Measurements from ENCODE around the gene PMAIP1.

PMAIP1 gene

GRCh38 chr18:59916746-59917145 is 16.9 kb downstream of the PMAIP1 start:
- no peak for DNase-seq

GRCh38 chr18:59917422-59917821 is 17.6 kb downstream of the PMAIP1 start:
- DNase-seq: no peak

- peak; percentile 32 to 63 (median 57) for DNase-seq
Measured at GRCh38 chr18:59918320-59918755, 18.5 kb downstream of the PMAIP1 start.

- DNase-seq: no peak
Measured at GRCh38 chr18:59918997-59919396, 19.2 kb downstream of the PMAIP1 start.

- no peak for DNase-seq
Measured at GRCh38 chr18:59921384-59921891, 21.6 kb downstream of the PMAIP1 start.

GRCh38 chr18:59923539-59924196 is 23.9 kb downstream of the PMAIP1 start:
- DNase-seq: no peak

- DNase-seq: no peak
Measured at GRCh38 chr18:59926131-59926530, 26.3 kb downstream of the PMAIP1 start.

- no peak for DNase-seq
Measured at GRCh38 chr18:59927246-59927825, 27.5 kb downstream of the PMAIP1 start.

- DNase-seq: no peak
Measured at GRCh38 chr18:59928201-59928600, 28.4 kb downstream of the PMAIP1 start.

- DNase-seq: no peak
Measured at GRCh38 chr18:59929621-59930295, 30.0 kb downstream of the PMAIP1 start.

- DNase-seq: peak in 1 of 3 experiments; percentile 59
Measured at GRCh38 chr18:59932401-59932800, 32.6 kb downstream of the PMAIP1 start.

GRCh38 chr18:59938676-59939075 is 38.9 kb downstream of the PMAIP1 start:
- no peak for DNase-seq

- no peak for DNase-seq
Measured at GRCh38 chr18:59939127-59939526, 39.3 kb downstream of the PMAIP1 start.

GRCh38 chr18:59940068-59940467 is 40.3 kb downstream of the PMAIP1 start:
- DNase-seq: no peak

- DNase-seq: no peak
Measured at GRCh38 chr18:59941331-59941730, 41.5 kb downstream of the PMAIP1 start.

GRCh38 chr18:59942601-59943000 is 42.8 kb downstream of the PMAIP1 start:
- no peak for DNase-seq

GRCh38 chr18:59945544-59945943 is 45.7 kb downstream of the PMAIP1 start:
- DNase-seq: no peak

GRCh38 chr18:59950215-59950944 is 50.6 kb downstream of the PMAIP1 start:
- DNase-seq: peak; percentile 22 to 62 (median 61)

GRCh38 chr18:59951591-59951990 is 51.8 kb downstream of the PMAIP1 start:
- DNase-seq: no peak

GRCh38 chr18:59952283-59953007 is 52.6 kb downstream of the PMAIP1 start:
- no peak for DNase-seq
